SK-N-SH (cell line): Measurements from ENCODE around the gene CD99L2. TPM values are rescaled to one million over a fixed set of nuclear protein-coding genes. Genes with fewer than 3 reads are reported as not detected.

Experiments
- CTCF ChIA-PET: fragments of 300-600, 350-600 bp; formaldehyde crosslinking; extraction: SDS; loops from one replicate; lab custom pipeline; 2021; lab: Yijun Ruan, JAX
- POLR2A ChIA-PET: fragments of 350-600 bp; sonication (Branson Sonifier 250); formaldehyde crosslinking; extraction: SDS; loops from one replicate; lab custom pipeline; 2020; ENCODE audit warnings: antibody characterized with exemption, inconsistent platforms; lab: Yijun Ruan, JAX
- DNase-seq: peaks from one replicate; pipeline ENCODE4 v3.0.0; 2012
- H2AFZ ChIP-seq: fragments of 200-600 bp; sonication (generic); 2 replicates; pipeline ENCODE4 v1.8.1; 2016; ENCODE audit warnings: antibody characterized with exemption, mild to moderate bottlenecking, low read depth
- H3F3A ChIP-seq: fragments of 200-600 bp; sonication (generic); replicated peaks from 2 replicates; pipeline ENCODE3; 2016; ENCODE audit warnings: antibody characterized with exemption, mild to moderate bottlenecking; ENCODE audit not compliant: insufficient read depth
- H3K27ac ChIP-seq, 2 experiments: fragments of 200-500 bp in 1 of 2; fragments of 200-600 bp in 1 of 2; sonication (Bioruptor generic) in 1 of 2; sonication (generic), shearing (Covaris generic) in 1 of 2; 2 replicates each; pipeline versions ENCODE4 v1.5.1 to v1.6.1; 2014 to 2016; ENCODE audit warnings: low read depth in 2 of 2, inconsistent platforms in 1 of 2, low read length in 1 of 2, mild to moderate bottlenecking in 1 of 2, mixed read lengths in 1 of 2
- H3K27me3 ChIP-seq: fragments of 200-600 bp; sonication (generic), shearing (Covaris generic); 2 replicates; pipeline ENCODE4 v1.6.1; 2016; ENCODE audit warnings: mixed run types; ENCODE audit not compliant: insufficient read depth
- H3K36me3 ChIP-seq, 2 experiments: fragments of 200-500 bp in 1 of 2; fragments of 200-600 bp in 1 of 2; sonication (Bioruptor generic) in 1 of 2; sonication (generic) in 1 of 2; replicated peaks in 1 of 2; 2 replicates each; pipeline versions ENCODE3 to v1.5.1; 2014 to 2016; ENCODE audit warnings: low read length in 1 of 2, mild to moderate bottlenecking in 1 of 2; ENCODE audit not compliant: insufficient read depth in 2 of 2, control insufficient read depth in 1 of 2
- H3K4me1 ChIP-seq, 2 experiments: fragments of 200-500 bp in 1 of 2; fragments of 200-600 bp in 1 of 2; sonication (Bioruptor generic) in 1 of 2; sonication (generic), shearing (Covaris generic) in 1 of 2; 2 replicates each; pipeline versions ENCODE4 v1.5.1 to v1.6.1; 2014 to 2016; ENCODE audit warnings: low read depth in 1 of 2, low read length in 1 of 2, mixed run types in 1 of 2; ENCODE audit not compliant: insufficient read depth in 2 of 2, control insufficient read depth in 1 of 2
- H3K4me2 ChIP-seq: fragments of 200-600 bp; sonication (generic), shearing (Covaris generic); 2 replicates; pipeline ENCODE4 v1.6.1; 2017; ENCODE audit warnings: mixed run types
- H3K4me3 ChIP-seq, 2 experiments: fragments of 200-500 bp in 1 of 2; fragments of 200-600 bp in 1 of 2; sonication (Bioruptor generic) in 1 of 2; sonication (generic), shearing (Covaris generic) in 1 of 2; 2 replicates each; pipeline versions ENCODE4 v1.5.1 to v1.8.1; 2014 to 2016; ENCODE audit warnings: low read depth in 2 of 2, inconsistent platforms in 1 of 2, low read length in 1 of 2, mild to moderate bottlenecking in 1 of 2, mixed read lengths in 1 of 2, moderate library complexity in 1 of 2
- H3K79me2 ChIP-seq: fragments of 200-600 bp; sonication (generic); 2 replicates; pipeline ENCODE4 v1.8.1; 2017; ENCODE audit warnings: mild to moderate bottlenecking; ENCODE audit not compliant: insufficient read depth
- H3K9ac ChIP-seq: fragments of 200-600 bp; sonication (generic); 2 replicates; pipeline ENCODE4 v1.6.1; 2017; ENCODE audit warnings: mixed run types
- H3K9me2 ChIP-seq: fragments of 200-600 bp; sonication (generic); 2 replicates; pipeline ENCODE4 v1.6.1; 2017; ENCODE audit warnings: mixed run types
- H3K9me3 ChIP-seq: fragments of 200-600 bp; sonication (generic); 2 replicates; pipeline ENCODE4 v1.6.1; 2017; ENCODE audit warnings: mixed run types, mild to moderate bottlenecking, moderate library complexity
- H4K20me1 ChIP-seq: fragments of 200-600 bp; sonication (generic); 2 replicates; pipeline ENCODE4 v1.6.1; 2017; ENCODE audit warnings: mild to moderate bottlenecking, mixed run types; ENCODE audit not compliant: insufficient read depth
- CHD2 ChIP-seq: fragments of 150-350 bp; IDR thresholded peaks from 2 replicates; pipeline ENCODE4 v1.6.1; 2018; ENCODE audit warnings: low read length; ENCODE audit not compliant: partially characterized antibody
- ELF1 ChIP-seq: IDR thresholded peaks from 2 replicates; pipeline ENCODE4 v1.4.0; 2012
- EZH2phosphoT487 ChIP-seq: fragments of 200-600 bp; sonication (generic); IDR thresholded peaks from 2 replicates; pipeline ENCODE4 v1.6.1; 2017; ENCODE audit warnings: low read depth, mixed run types, mild to moderate bottlenecking, antibody characterized with exemption, moderate library complexity, borderline replicate concordance
- FOXJ3 ChIP-seq: sonication (generic); formaldehyde crosslinking; IDR thresholded peaks from 2 replicates; pipeline ENCODE4 v1.5.1; 2020; ENCODE audit warnings: mild to moderate bottlenecking, missing genetic modification reagents
- GABPA ChIP-seq: IDR thresholded peaks from 2 replicates; pipeline ENCODE4 v1.4.0; 2012; ENCODE audit warnings: low read depth, mild to moderate bottlenecking
- JUND ChIP-seq: IDR thresholded peaks from 2 replicates; pipeline ENCODE4 v1.4.0; 2012
- MEF2A ChIP-seq: IDR thresholded peaks from 2 replicates; pipeline ENCODE4 v1.4.0; 2012; ENCODE audit warnings: low read depth, borderline replicate concordance
- NFIC ChIP-seq: IDR thresholded peaks from 2 replicates; pipeline ENCODE4 v1.4.0; 2012; ENCODE audit warnings: borderline replicate concordance
- RAD21 ChIP-seq: IDR thresholded peaks from 2 replicates; pipeline ENCODE4 v1.6.1; 2012; ENCODE audit warnings: mild to moderate bottlenecking, low read length
- RFX5 ChIP-seq: IDR thresholded peaks from 2 replicates; pipeline ENCODE4 v1.6.1; 2012; ENCODE audit warnings: mild to moderate bottlenecking, improper control_type of control experiment, low read length
- RXRA ChIP-seq: IDR thresholded peaks from 2 replicates; pipeline ENCODE4 v1.4.0; 2012; ENCODE audit warnings: low read depth, mild to moderate bottlenecking, borderline replicate concordance
- SMC3 ChIP-seq: IDR thresholded peaks from 2 replicates; pipeline ENCODE4 v1.6.1; 2012; ENCODE audit warnings: low read depth, low read length, improper control_type of control experiment
- YY1 ChIP-seq: IDR thresholded peaks from 2 replicates; pipeline ENCODE4 v1.4.0; 2012; ENCODE audit warnings: low read depth, mild to moderate bottlenecking
- ZBTB33 ChIP-seq: IDR thresholded peaks from 2 replicates; pipeline ENCODE4 v1.4.0; 2012; ENCODE audit warnings: low read depth, borderline replicate concordance
- WGBS: methylation state at CpG from one replicate; pipeline ENCODE4 v1.1.6; 2017; ENCODE audit warnings: low lambda C conversion rate; 5-methylcytosine and 5-hydroxymethylcytosine counted together
- polyA plus RNA-seq, 3 experiments: library from polyadenylated mRNA; depleted of rRNA; stranded (reverse); fragments of >200 nt; gene quantifications; 2 replicates each; pipeline ENCODE4 v1.2.3, GENCODE V29; 2012

The CD99L2 gene
- polyA plus RNA-seq, 1 of the 3 experiments (the other 2 are of a cell fraction): 57.7 TPM

DNA sequence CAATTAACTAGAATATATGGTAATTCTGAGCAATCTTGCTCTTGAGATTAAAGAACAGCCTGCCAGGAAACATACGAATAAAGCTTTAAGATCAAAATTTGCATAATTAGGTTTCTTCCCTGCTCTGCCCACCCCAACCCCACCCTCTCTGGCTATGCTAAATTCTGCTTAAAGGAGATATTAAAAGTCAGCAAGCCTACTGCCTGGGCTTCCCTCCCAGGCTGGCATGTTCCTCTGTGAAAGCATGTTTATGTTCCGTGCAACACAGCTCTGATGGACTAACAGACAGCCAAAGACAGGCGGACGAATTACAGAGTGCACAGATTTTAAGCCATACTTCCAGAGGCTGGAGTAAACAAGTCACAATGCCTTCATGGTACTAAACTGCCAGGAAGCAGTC, 28.4 kb downstream of the CD99L2 start:
- Histone ChIP-seq H3K9ac (no peak overlapping the region), H3K36me3 (no peaks in the 10 kb centered on the region), H3F3A (no peaks in the 10 kb centered on the region), H2AFZ (no peak overlapping the region), H3K9me3 (no peaks in the 10 kb centered on the region), H3K9me2 (no peaks in the 10 kb centered on the region), H3K4me3 (no peak overlapping the region), H3K4me1 (no peaks in the 10 kb centered on the region), H3K27me3 (no peaks in the 10 kb centered on the region), H4K20me1 (no peaks in the 10 kb centered on the region), H3K27ac (no peak overlapping the region), H3K4me2 (no peak overlapping the region), H3K79me2 (no peaks in the 10 kb centered on the region)
- no peak for TF ChIP-seq FOXJ3 (CRISPR knock-in tag)
- no peak for TF ChIP-seq SMC3
- no peak for TF ChIP-seq RAD21
- no peak for TF ChIP-seq CHD2
- TF ChIP-seq MEF2A: no peak
- TF ChIP-seq EZH2phosphoT487: no peak
- no peak for TF ChIP-seq ELF1
- no peak for TF ChIP-seq JUND
- TF ChIP-seq ZBTB33: no peak
- TF ChIP-seq GABPA: no peak
- TF ChIP-seq YY1: no peak
- 53% methylated on average over 4 of the region's 4 CpGs for WGBS
- ChIA-PET POLR2A (no interaction called here), CTCF (no interaction called here)
- no peak for DNase-seq

- no peak overlapping the region for H3K9ac ChIP-seq
- no peak overlapping the region for H3K27ac ChIP-seq
- WGBS: 42% methylated on average over 3 of the region's 3 CpGs
- H3K27me3 ChIP-seq: no peaks in the 10 kb centered on the region
- TF ChIP-seq RXRA (no peak), RFX5 (peak; percentile 96), NFIC (no peak), FOXJ3 (CRISPR knock-in tag) (no peak)
- H3K9me2 ChIP-seq: no peaks in the 10 kb centered on the region
- H3K4me2 ChIP-seq: no peak overlapping the region
- no peak overlapping the region for H3K4me3 ChIP-seq
- ChIA-PET POLR2A (no interaction called here), CTCF (no interaction called here)
- H3F3A ChIP-seq: no peaks in the 10 kb centered on the region
- no peak overlapping the region for H2AFZ ChIP-seq
- no peaks in the 10 kb centered on the region for H3K9me3 ChIP-seq
- H3K36me3 ChIP-seq: no peaks in the 10 kb centered on the region
- DNase-seq: no peak
- no peaks in the 10 kb centered on the region for H3K4me1 ChIP-seq
- no peaks in the 10 kb centered on the region for H3K79me2 ChIP-seq
- no peaks in the 10 kb centered on the region for H4K20me1 ChIP-seq
Measured at GRCh38 chrX:150869450-150869849, 29.0 kb downstream of the CD99L2 start.
